HEK293T (cell line): ENCODE results near the gene PELI2.

Experiments
- BHLHE40 ChIP-seq: fragments of 450-650 bp; IDR thresholded peaks from 2 replicates; pipeline ENCODE4 v1.6.1; 2016; ENCODE audit warnings: mild to moderate bottlenecking, moderate library complexity, borderline replicate concordance
- ELF4 ChIP-seq: fragments of 450-650 bp; IDR thresholded peaks from 2 replicates; pipeline ENCODE4 v1.6.1; 2017; ENCODE audit warnings: antibody characterized with exemption
- FOXA1 ChIP-seq: fragments of 450-650 bp; IDR thresholded peaks from 2 replicates; pipeline ENCODE4 v1.6.1; 2016; ENCODE audit warnings: mild to moderate bottlenecking
- FOXK2 ChIP-seq: fragments of 450-650 bp; IDR thresholded peaks from 2 replicates; pipeline ENCODE4 v1.6.1; 2016; ENCODE audit warnings: mild to moderate bottlenecking
- FOXM1 ChIP-seq: fragments of 450-650 bp; IDR thresholded peaks from 2 replicates; pipeline ENCODE4 v1.6.1; 2017; ENCODE audit warnings: mild to moderate bottlenecking, borderline replicate concordance
- HDGF ChIP-seq: fragments of 450-650 bp; IDR thresholded peaks from 2 replicates; pipeline ENCODE4 v1.6.1; 2017; ENCODE audit warnings: antibody characterized with exemption, borderline replicate concordance
- PKNOX1 ChIP-seq: fragments of 450-650 bp; IDR thresholded peaks from 2 replicates; pipeline ENCODE4 v1.6.1; 2016
- SP1 ChIP-seq: fragments of 450-650 bp; IDR thresholded peaks from 2 replicates; pipeline ENCODE4 v1.6.1; 2017
- SUZ12 ChIP-seq: fragments of 450-650 bp; IDR thresholded peaks from 2 replicates; pipeline ENCODE4 v1.6.1; 2016; ENCODE audit warnings: mild to moderate bottlenecking
- ZNF384 ChIP-seq: fragments of 450-650 bp; IDR thresholded peaks from 2 replicates; pipeline ENCODE4 v1.6.1; 2016

GRCh38 chr14:56341766-56342493 lies 223.7 kb downstream of the PELI2 start:
- TF ChIP-seq BHLHE40 (no peak), SP1 (no peak), ELF4 (no peak), FOXM1 (no peak), FOXK2 (no peak), ZNF384 (no peak), PKNOX1 (no peak), SUZ12 (no peak), HDGF (no peak), FOXA1 (no peak)
